Stimulated activated CD4-positive, alpha-beta T cell treated with anti-CD3 and anti-CD28 coated beads, TNF-alpha, amount 100 ng/mL, for 4 hours (primary cell): Measurements from ENCODE around the gene MAP2K6.

Experiments
- DNase-seq, 3 experiments: peaks; one replicate each; pipeline ENCODE4 v3.0.0-alpha.2; 2020; ENCODE audit warnings: low read depth in 3 of 3

The MAP2K6 gene

GRCh38 chr17:69578385-69578936 lies 164.0 kb downstream of the MAP2K6 start:
- no peak for DNase-seq

GRCh38 chr17:69579961-69580677 lies 165.6 kb downstream of the MAP2K6 start:
- DNase-seq: no peak

GRCh38 chr17:69581061-69581961 lies 166.8 kb downstream of the MAP2K6 start:
- DNase-seq: no peak

- no peak for DNase-seq
Observed at GRCh38 chr17:69588316-69588715, 173.8 kb downstream of the MAP2K6 start.

- DNase-seq: no peak
Observed at GRCh38 chr17:69588827-69589239, 174.3 kb downstream of the MAP2K6 start.

- no peak for DNase-seq
Observed at GRCh38 chr17:69590671-69591070, 176.2 kb downstream of the MAP2K6 start.

- DNase-seq: no peak
Observed at GRCh38 chr17:69592692-69593350, 178.3 kb downstream of the MAP2K6 start.

GRCh38 chr17:69593351-69593715 lies 178.8 kb downstream of the MAP2K6 start:
- no peak for DNase-seq

- DNase-seq: no peak
Observed at GRCh38 chr17:69593716-69594115, 179.2 kb downstream of the MAP2K6 start.

- no peak for DNase-seq
Observed at GRCh38 chr17:69594641-69595040, 180.1 kb downstream of the MAP2K6 start.

- DNase-seq: no peak
Observed at GRCh38 chr17:69596141-69596540, 181.6 kb downstream of the MAP2K6 start.

- no peak for DNase-seq
Observed at GRCh38 chr17:69597898-69598692, 183.6 kb downstream of the MAP2K6 start.

- no peak for DNase-seq
Observed at GRCh38 chr17:69602972-69603371, 188.5 kb downstream of the MAP2K6 start.
